ENCODE results near the gene CNGA1. TPM values are rescaled to one million over a fixed set of nuclear protein-coding genes. Genes with fewer than 3 reads are reported as not detected.
"Not testable (repeated sequence)": the region's sequence is repeated elsewhere in the genome, so short reads cannot be mapped to it uniquely, and the experiment has no call there.

Gene CNGA1
- total RNA-seq, 2 experiments from 2014 or later: not detected

GRCh38 chr4:47922436-47923260, 93.8 kb downstream of the CNGA1 start:
- CTCF ChIA-PET: interaction anchor here (1.0 kb wide), 1 partner anchor 165 kb away, joined by 3 read pairs; no protein-coding TSS in a partner anchor
- POLR2A ChIA-PET; H3K4me3 Mint-ChIP-seq; H3K9me3 Mint-ChIP-seq (ENCODE audit: insufficient read depth); DNase-seq; H3K36me3 Mint-ChIP-seq (ENCODE audit: low read depth); ATAC-seq; H3K27ac Mint-ChIP-seq; H3K4me1 Mint-ChIP-seq (ENCODE audit: low read depth): not testable (repeated sequence)
- peaks cover 31% of the 10 kb centered on the region for H3K27me3 Mint-ChIP-seq (ENCODE audit: low read depth)

- ATAC-seq; H3K27ac Mint-ChIP-seq; DNase-seq; H3K9me3 Mint-ChIP-seq (ENCODE audit: insufficient read depth); H3K4me3 Mint-ChIP-seq; POLR2A ChIA-PET; H3K36me3 Mint-ChIP-seq (ENCODE audit: low read depth): not testable (repeated sequence)
- CTCF ChIA-PET: interaction anchor here (0.7 to 2.9 kb wide), 2 partner anchors 8 to 10 kb away, joined by 4 to 9 read pairs; no protein-coding TSS in a partner anchor
- Mint-ChIP-seq H3K4me1 (ENCODE audit: low read depth) (peaks cover 19% of the 10 kb centered on the region), H3K27me3 (ENCODE audit: low read depth) (peaks cover 11% of the 10 kb centered on the region)
These were observed 99.3 kb downstream of the CNGA1 start for GRCh38 chr4:47917163-47917562.

- H3K4me3 Mint-ChIP-seq: peak overlapping the region; percentile 93
- ATAC-seq (no peak), DNase-seq (no peak)
- H3K27ac Mint-ChIP-seq: no peak overlapping the region
- peaks cover 35% of the 10 kb centered on the region for H3K4me1 Mint-ChIP-seq (ENCODE audit: low read depth)
- H3K36me3 Mint-ChIP-seq (ENCODE audit: low read depth): peaks cover 16% of the 10 kb centered on the region
- H3K27me3 Mint-ChIP-seq (ENCODE audit: low read depth): peaks cover 7% of the 10 kb centered on the region
- H3K9me3 Mint-ChIP-seq (ENCODE audit: insufficient read depth): no peaks in the 10 kb centered on the region
- ChIA-PET POLR2A (no interaction called here), CTCF (interaction anchor here (1.4 to 2.9 kb wide), 3 partner anchors 10 to 18 kb away, joined by 4 to 9 read pairs (median 5); no protein-coding TSS in a partner anchor)
These were observed 101.1 kb downstream of the CNGA1 start for GRCh38 chr4:47915378-47915777.

GRCh38 chr4:47914926-47915237, 101.6 kb downstream of the CNGA1 start:
- H3K4me3 Mint-ChIP-seq: peak overlapping the region; percentile 93
- ChIA-PET POLR2A (interaction anchor here (1.3 kb wide), 1 partner anchor 426 kb away, joined by 3 read pairs; the partner anchor contains the start of gene SLAIN2), CTCF (interaction anchor here (0.7 to 2.9 kb wide), 4 partner anchors 10 to 19 kb away, joined by 3 to 9 read pairs (median 4); no protein-coding TSS in a partner anchor)

GRCh38 chr4:47914220-47914925, 102.1 kb downstream of the CNGA1 start, which contains the start of gene NFXL1:
Gene NFXL1, minus strand, starts transcription at chr4:47914583. Its CDS starts 380 bp downstream, at chr4:47914203.
- CTCF ChIA-PET: interaction anchor here (0.7 to 2.9 kb wide), 3 partner anchors 11 to 19 kb away, joined by 3 to 9 read pairs (median 4); no protein-coding TSS in a partner anchor
- POLR2A ChIA-PET: interaction anchor here (1.3 kb wide), 1 partner anchor 427 kb away, joined by 3 read pairs; the partner anchor contains the start of gene SLAIN2

More at GRCh38 chr4:47914926-47915237, 101.6 kb downstream of the CNGA1 start:
- Mint-ChIP-seq H3K9me3 (ENCODE audit: insufficient read depth) (no peaks in the 10 kb centered on the region), H3K27me3 (ENCODE audit: low read depth) (peaks cover 4% of the 10 kb centered on the region), H3K36me3 (ENCODE audit: low read depth) (peaks cover 20% of the 10 kb centered on the region), H3K4me1 (ENCODE audit: low read depth) (peaks cover 37% of the 10 kb centered on the region), H3K27ac (peak overlapping the region; percentile 79)
- no peak for ATAC-seq
- DNase-seq: no peak

GRCh38 chr4:47913861-47914219, 102.6 kb downstream of the CNGA1 start:
- ATAC-seq (peak; percentile 47), DNase-seq (peak; percentile 50)
- Mint-ChIP-seq H3K27me3 (ENCODE audit: low read depth) (peaks cover 2% of the 10 kb centered on the region), H3K27ac (peak overlapping the region; percentile 94), H3K9me3 (ENCODE audit: insufficient read depth) (no peaks in the 10 kb centered on the region), H3K36me3 (ENCODE audit: low read depth) (peaks cover 24% of the 10 kb centered on the region), H3K4me3 (peak overlapping the region; percentile 93), H3K4me1 (ENCODE audit: low read depth) (peaks cover 37% of the 10 kb centered on the region)
- ChIA-PET CTCF (no interaction called here), POLR2A (interaction anchor here (1.3 kb wide), 1 partner anchor 427 kb away, joined by 3 read pairs; the partner anchor contains the start of gene SLAIN2)

More at GRCh38 chr4:47914220-47914925, 102.1 kb downstream of the CNGA1 start, which contains the start of gene NFXL1:
- peaks cover 37% of the 10 kb centered on the region for H3K4me1 Mint-ChIP-seq (ENCODE audit: low read depth)
- peak within 1 kb of the TSS; percentile 94 for H3K27ac Mint-ChIP-seq
- H3K4me3 Mint-ChIP-seq: peak within 1 kb of the TSS; percentile 93
- ATAC-seq: peak; percentile 99
- peaks cover 20% of the 10 kb centered on the region for H3K36me3 Mint-ChIP-seq (ENCODE audit: low read depth)
- peaks cover 4% of the 10 kb centered on the region for H3K27me3 Mint-ChIP-seq (ENCODE audit: low read depth)
- DNase-seq: peak; percentile 97
- no peaks in the 10 kb centered on the region for H3K9me3 Mint-ChIP-seq (ENCODE audit: insufficient read depth)

- Mint-ChIP-seq H3K4me1 (ENCODE audit: low read depth) (peaks cover 37% of the 10 kb centered on the region), H3K27me3 (ENCODE audit: low read depth) (no peaks in the 10 kb centered on the region)
These were observed 103.2 kb downstream of the CNGA1 start for GRCh38 chr4:47913330-47913729.

GRCh38 chr4:47907089-47907646, 109.3 kb downstream of the CNGA1 start:
- CTCF ChIA-PET: interaction anchor here (0.9 kb wide), 1 partner anchor 9 kb away, joined by 3 read pairs; no protein-coding TSS in a partner anchor
- H3K9me3 Mint-ChIP-seq (ENCODE audit: insufficient read depth): no peaks in the 10 kb centered on the region
- no peak overlapping the region for H3K27ac Mint-ChIP-seq
- peaks cover 17% of the 10 kb centered on the region for H3K4me1 Mint-ChIP-seq (ENCODE audit: low read depth)
- no peaks in the 10 kb centered on the region for H3K27me3 Mint-ChIP-seq (ENCODE audit: low read depth)
- POLR2A ChIA-PET: no interaction called here
- DNase-seq: no peak
- H3K36me3 Mint-ChIP-seq (ENCODE audit: low read depth): peaks cover 35% of the 10 kb centered on the region
- no peak for ATAC-seq
- H3K4me3 Mint-ChIP-seq: no peak overlapping the region

More at GRCh38 chr4:47913330-47913729, 103.2 kb downstream of the CNGA1 start:
- ATAC-seq (no peak), DNase-seq (no peak)
- Mint-ChIP-seq H3K27ac (peak overlapping the region; percentile 94), H3K4me3 (peak overlapping the region; percentile 93), H3K36me3 (ENCODE audit: low read depth) (peaks cover 24% of the 10 kb centered on the region), H3K9me3 (ENCODE audit: insufficient read depth) (no peaks in the 10 kb centered on the region)
- POLR2A ChIA-PET: interaction anchor here (1.3 to 1.6 kb wide), 2 partner anchors 225 to 428 kb away, joined by 3 to 4 read pairs; partner anchors contain the start of gene SLAIN2
- CTCF ChIA-PET: interaction anchor here (0.7 kb wide), 1 partner anchor 250 kb away, joined by 3 read pairs; no protein-coding TSS in a partner anchor

- H3K27me3 Mint-ChIP-seq (ENCODE audit: low read depth): no peaks in the 10 kb centered on the region
- ChIA-PET CTCF (interaction anchor here (0.8 kb wide), 1 partner anchor 58 kb away, joined by 3 read pairs; no protein-coding TSS in a partner anchor), POLR2A (no interaction called here)
- H3K4me3 Mint-ChIP-seq: no peak overlapping the region
- peaks cover 45% of the 10 kb centered on the region for H3K36me3 Mint-ChIP-seq (ENCODE audit: low read depth)
- DNase-seq: no peak
- H3K4me1 Mint-ChIP-seq (ENCODE audit: low read depth): no peaks in the 10 kb centered on the region
- no peak overlapping the region for H3K27ac Mint-ChIP-seq
- no peaks in the 10 kb centered on the region for H3K9me3 Mint-ChIP-seq (ENCODE audit: insufficient read depth)
- ATAC-seq: no peak
These were observed 116.8 kb downstream of the CNGA1 start for GRCh38 chr4:47899639-47900038.

- H3K27me3 Mint-ChIP-seq (ENCODE audit: low read depth): no peaks in the 10 kb centered on the region
- ChIA-PET POLR2A (no interaction called here), CTCF (no interaction called here)
- peaks cover 56% of the 10 kb centered on the region for H3K36me3 Mint-ChIP-seq (ENCODE audit: low read depth)
- DNase-seq: no peak
- no peaks in the 10 kb centered on the region for H3K9me3 Mint-ChIP-seq (ENCODE audit: insufficient read depth)
- no peak for ATAC-seq
- H3K27ac Mint-ChIP-seq: no peak overlapping the region
- H3K4me1 Mint-ChIP-seq (ENCODE audit: low read depth): peaks cover 6% of the 10 kb centered on the region
- H3K4me3 Mint-ChIP-seq: no peak overlapping the region
These were observed 124.6 kb downstream of the CNGA1 start for GRCh38 chr4:47891928-47892327.
